Hindlimb muscle (tissue), 1 donor: ENCODE results near the gene RTP4. TPM values are rescaled to one million over a fixed set of nuclear protein-coding genes. Genes with fewer than 3 reads are reported as not detected.
"Not testable (repeated sequence)": the region's sequence is repeated elsewhere in the genome, so short reads cannot be mapped to it uniquely, and the experiment has no call there.

Source experiments
- DNase-seq: peaks from one replicate; pipeline ENCODE4 v3.0.0-alpha.2; 2013
- polyA plus RNA-seq: library from polyadenylated mRNA; unstranded; fragments of 120-200 nt; gene quantifications from one replicate; pipeline ENCODE4 v1.2.1, GENCODE V29; 2013; ENCODE audit not compliant: insufficient read length

The RTP4 gene
- polyA plus RNA-seq, 1 donor: 0.25 TPM

GRCh38 chr3:187370051-187370450 lies 1.9 kb downstream of the RTP4 start:
- no peak for DNase-seq

- no peak for DNase-seq
Measured at GRCh38 chr3:187375581-187375980, 7.4 kb downstream of the RTP4 start.

- DNase-seq: no peak
Measured at GRCh38 chr3:187377842-187378241, 9.7 kb downstream of the RTP4 start.

GRCh38 chr3:187382609-187383151 lies 14.5 kb downstream of the RTP4 start:
- no peak for DNase-seq

GRCh38 chr3:187383246-187383645 lies 15.1 kb downstream of the RTP4 start:
- DNase-seq: no peak

GRCh38 chr3:187385296-187385695 lies 17.1 kb downstream of the RTP4 start:
- DNase-seq: no peak

- DNase-seq: no peak
Measured at GRCh38 chr3:187396661-187397060, 28.5 kb downstream of the RTP4 start.

- no peak for DNase-seq
Measured at GRCh38 chr3:187398955-187399354, 30.8 kb downstream of the RTP4 start.

GRCh38 chr3:187400756-187401155 lies 32.6 kb downstream of the RTP4 start:
- DNase-seq: no peak

GRCh38 chr3:187401856-187402255 lies 33.7 kb downstream of the RTP4 start:
- DNase-seq: no peak

- DNase-seq: no peak
Measured at GRCh38 chr3:187403768-187404288, 35.6 kb downstream of the RTP4 start.

- no peak for DNase-seq
Measured at GRCh38 chr3:187406927-187407326, 38.7 kb downstream of the RTP4 start.

- DNase-seq: not testable (repeated sequence)
Measured at GRCh38 chr3:187411991-187412781, 44.0 kb downstream of the RTP4 start.

Other genes starting within 250 kb of the RTP4 start
- gene RPL39L, start 228.9 kb upstream of the RTP4 start, polyA plus RNA-seq: 7.6 TPM
- not detected for gene RTP1, start 170.9 kb upstream of the RTP4 start, polyA plus RNA-seq
- gene MASP1, start 76.6 kb upstream of the RTP4 start, polyA plus RNA-seq: 5.4 TPM